A673 (cell line): ENCODE data around the gene RAB6D. TPM values are rescaled to one million over a fixed set of nuclear protein-coding genes. Genes with fewer than 3 reads are reported as not detected.
A peak's percentile ranks its signal among the peaks of the same experiment; 100 is the strongest.
"Not testable (repeated sequence)": the region's sequence is repeated elsewhere in the genome, so short reads cannot be mapped to it uniquely, and the experiment has no call there.

Experiments used
- BruUV-seq: library from RNA; stranded (reverse); fragments of 400-500 nt; replicated peaks from 2 replicates; lab custom pipeline; 2021; lab: Mats Ljungman, UMichigan
- CTCF ChIA-PET: fragments of 300-600 bp; sonication (Branson Sonifier 250); formaldehyde crosslinking; loops from one replicate; lab custom pipeline; 2022; ENCODE audit warnings: antibody characterized with exemption; lab: Charles Lee
- POLR2A ChIA-PET: fragments of 300-600 bp; sonication (Branson Sonifier 250); formaldehyde crosslinking; loops from one replicate; lab custom pipeline; 2022; ENCODE audit warnings: antibody characterized with exemption; ENCODE audit not compliant: low non-redundant PET; lab: Charles Lee
- DNase-seq: peaks from one replicate; pipeline ENCODE4 v3.0.0-alpha.2; 2015; ENCODE audit warnings: low spot score
- H3K27ac ChIP-seq: fragments of 200-600 bp; sonication (generic); 2 replicates; pipeline ENCODE4 v1.5.1; 2016; ENCODE audit warnings: mixed run types, low read depth, mild to moderate bottlenecking, mixed read lengths, antibody characterized with exemption, low read length; ENCODE audit not compliant: poor library complexity, severe bottlenecking
- H3K27me3 ChIP-seq: fragments of 200-600 bp; sonication (generic); replicated peaks from 2 replicates; pipeline ENCODE4 v1.6.1; 2017; ENCODE audit warnings: mixed run types, low read depth, mild to moderate bottlenecking, mixed read lengths, antibody characterized with exemption, low read length; ENCODE audit not compliant: insufficient read depth, poor library complexity
- H3K36me3 ChIP-seq: fragments of 200-600 bp; sonication (generic); 2 replicates; pipeline ENCODE4 v1.6.1; 2016; ENCODE audit warnings: mixed run types, mild to moderate bottlenecking, mixed read lengths, antibody characterized with exemption, low read length; ENCODE audit not compliant: insufficient read depth, poor library complexity, severe bottlenecking
- H3K4me1 ChIP-seq: fragments of 200-600 bp; sonication (generic); 2 replicates; pipeline ENCODE4 v1.6.1; 2017; ENCODE audit warnings: mixed run types, mild to moderate bottlenecking, mixed read lengths, antibody characterized with exemption, low read length; ENCODE audit not compliant: insufficient read depth, poor library complexity, severe bottlenecking
- H3K4me3 ChIP-seq: fragments of 200-600 bp; sonication (generic); 2 replicates; pipeline ENCODE4 v1.5.1; 2016; ENCODE audit warnings: low read depth, mixed run types, mild to moderate bottlenecking, mixed read lengths, low read length; ENCODE audit not compliant: poor library complexity, severe bottlenecking
- H3K9me3 ChIP-seq: fragments of 200-600 bp; sonication (generic); 2 replicates; pipeline ENCODE4 v1.6.1; 2016; ENCODE audit warnings: mixed run types, low read depth, mild to moderate bottlenecking, mixed read lengths, antibody characterized with exemption, low read length; ENCODE audit not compliant: poor library complexity, severe bottlenecking
- CTCF ChIP-seq: fragments of 300-800, 200-600 bp; sonication (generic); conservative IDR thresholded peaks from 2 replicates; pipeline ENCODE4 v1.5.1; 2017; ENCODE audit warnings: low read depth, mild to moderate bottlenecking, antibody characterized with exemption, low read length, moderate library complexity, mixed read lengths
- intact Hi-C: fragments of 100-400 bp; cut with micrococcal nuclease; formaldehyde crosslinking; loops from one replicate; pipeline ENCODE4 v1.10.0; 2022; ENCODE audit not compliant: unreplicated experiment
- total RNA-seq: library from RNA; stranded (reverse); gene quantifications from 2 replicates; pipeline ENCODE4 v1.2.3, GENCODE V29; 2021

RAB6D gene
- total RNA-seq, 1 experiment from 2014 or later, result not detected

- H3K4me3 ChIP-seq, result no peak overlapping the region
- POLR2A ChIA-PET, result no interaction called here
- TF ChIP-seq CTCF, result no peak
These were observed 30.4 kb upstream of the RAB6D start for GRCh38 chr2:131394147-131394931.

DNA sequence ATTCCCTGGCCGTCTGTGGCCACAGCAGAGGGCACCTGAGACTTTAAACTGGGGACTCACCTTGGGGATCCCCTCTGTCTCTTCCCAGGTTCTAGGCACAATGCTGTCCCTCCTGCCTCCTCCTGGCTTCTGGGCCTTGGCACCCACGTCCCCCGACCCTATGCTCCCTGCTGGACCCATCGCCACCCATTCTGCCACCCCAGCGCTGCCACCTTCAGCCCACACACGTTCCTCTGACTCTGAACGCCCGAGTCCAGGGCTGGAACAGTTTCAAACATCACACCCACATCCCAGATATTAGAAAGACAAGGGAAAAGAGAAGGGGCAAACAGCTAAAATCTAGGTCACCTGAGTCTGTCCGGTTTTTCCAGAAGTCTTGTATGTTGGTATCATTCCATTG is 28.0 kb upstream of the RAB6D start:
- DNase-seq, CTCF ChIA-PET, H3K9me3 ChIP-seq, intact Hi-C loops, H3K27ac ChIP-seq, BruUV-seq, POLR2A ChIA-PET, H3K36me3 ChIP-seq, H3K4me1 ChIP-seq, H3K4me3 ChIP-seq: not testable (repeated sequence)
- H3K27me3 ChIP-seq, result peaks cover 23% of the 10 kb centered on the region

More at GRCh38 chr2:131394147-131394931, 30.4 kb upstream of the RAB6D start:
- Histone ChIP-seq H3K9me3 (no peaks in the 10 kb centered on the region), H3K4me1 (no peaks in the 10 kb centered on the region), H3K27ac (no peak overlapping the region), H3K36me3 (no peaks in the 10 kb centered on the region), H3K27me3 (peaks cover 29% of the 10 kb centered on the region)
- peak; percentile 18 for DNase-seq
- BruUV-seq, result no TSS peak
- intact Hi-C loops, result no loop called here
- CTCF ChIA-PET, result no interaction called here

DNA sequence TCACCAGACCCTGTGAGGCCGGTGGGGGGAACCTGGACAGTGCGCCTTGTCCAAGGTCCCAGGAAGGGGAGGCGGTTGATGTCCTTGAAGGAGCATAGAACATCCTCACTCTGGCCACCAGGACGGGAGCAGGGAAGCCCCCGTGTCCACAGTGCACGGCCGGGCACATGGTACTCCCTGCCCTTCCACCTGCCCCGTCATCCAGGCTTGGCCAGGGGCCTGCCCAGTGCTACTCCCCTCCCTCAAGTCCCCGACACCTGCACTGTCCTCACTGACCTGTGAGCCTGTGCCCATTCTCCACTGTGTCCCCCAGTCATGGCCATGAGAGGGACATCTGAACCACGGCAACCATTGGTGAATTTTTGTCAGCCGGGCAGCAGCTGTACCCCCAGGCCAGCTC is 27.5 kb upstream of the RAB6D start:
- H3K4me1 ChIP-seq, DNase-seq, CTCF ChIA-PET, intact Hi-C loops, POLR2A ChIA-PET, H3K4me3 ChIP-seq, H3K9me3 ChIP-seq, H3K36me3 ChIP-seq, BruUV-seq, H3K27ac ChIP-seq: not testable (repeated sequence)
- peaks cover 23% of the 10 kb centered on the region for H3K27me3 ChIP-seq

DNA sequence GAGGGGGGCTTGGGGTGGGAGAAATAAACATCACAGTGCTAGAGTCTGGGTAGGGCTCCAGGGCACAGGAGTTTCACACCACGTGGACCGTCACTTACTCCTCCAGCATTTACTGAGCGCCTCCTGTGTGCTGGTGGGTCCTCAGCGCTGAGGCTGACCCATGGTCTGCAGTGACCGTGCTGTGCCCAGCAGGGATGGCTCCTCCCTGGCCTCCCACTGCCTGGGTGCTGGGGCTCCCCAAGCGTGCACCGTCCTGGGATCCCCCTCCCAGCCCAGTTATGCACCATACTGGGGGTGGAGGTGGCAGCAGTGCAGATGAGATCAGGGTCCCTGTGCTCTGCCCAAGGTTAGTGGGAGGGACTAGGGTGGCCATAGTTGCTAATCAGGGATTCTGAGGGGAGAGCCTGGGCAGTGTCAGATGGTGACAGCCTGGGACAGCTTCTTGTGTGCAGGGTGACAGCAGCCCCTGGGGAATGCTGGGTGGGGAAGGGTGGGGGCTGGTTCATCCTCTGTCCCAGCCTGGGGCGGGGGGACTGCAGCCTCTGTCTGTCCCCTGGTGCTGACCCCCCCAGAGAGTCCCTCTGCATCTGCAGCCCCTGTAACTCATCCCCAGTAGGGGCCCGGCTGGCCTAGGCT is 26.6 kb upstream of the RAB6D start:
- BruUV-seq, intact Hi-C loops, CTCF ChIA-PET, H3K27ac ChIP-seq, DNase-seq, H3K36me3 ChIP-seq, POLR2A ChIA-PET, H3K9me3 ChIP-seq, H3K4me3 ChIP-seq, H3K4me1 ChIP-seq: not testable (repeated sequence)
- peaks cover 23% of the 10 kb centered on the region for H3K27me3 ChIP-seq
